ENCODE measurements around the gene CPT1A. TPM values are rescaled to one million over a fixed set of nuclear protein-coding genes. Genes with fewer than 3 reads are reported as not detected.

Gene CPT1A
- 66.5 and 109 TPM in 2 replicates for total RNA-seq

DNA sequence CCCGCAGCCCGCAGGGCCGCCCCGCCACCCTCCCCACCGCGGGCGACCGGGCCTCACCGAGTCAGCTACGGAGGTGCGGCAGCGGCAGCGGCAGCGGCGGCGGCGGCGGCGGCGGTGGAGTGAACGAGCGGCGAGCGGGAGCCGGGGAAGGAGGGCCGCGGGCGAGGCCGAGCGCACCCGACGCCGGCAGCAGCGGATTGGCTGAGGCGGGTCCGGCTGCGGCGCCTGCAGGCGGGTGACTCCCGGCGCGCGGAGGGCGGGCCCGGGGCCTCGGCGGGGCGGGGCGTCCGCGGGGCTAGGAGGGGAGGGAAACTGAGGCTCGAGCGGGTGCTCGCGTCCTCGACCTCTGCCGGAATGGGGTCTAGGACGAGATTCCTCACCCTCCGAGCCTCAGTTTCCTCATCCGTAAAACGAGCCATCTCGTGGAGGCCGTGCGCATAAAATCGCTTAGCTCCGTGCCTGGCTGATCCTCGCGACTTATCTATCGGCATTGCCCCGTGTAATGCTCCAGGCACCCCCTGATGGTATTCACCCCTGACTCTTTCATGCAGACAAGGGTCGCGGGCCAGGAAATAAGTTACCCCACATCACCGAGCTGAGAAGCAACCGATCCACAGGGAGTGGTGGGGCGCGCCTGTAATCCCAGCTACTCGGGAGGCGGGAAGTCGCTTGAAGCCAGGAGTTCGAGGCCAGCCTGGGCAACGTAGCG, at the start of gene CPT1A:
Gene CPT1A, minus strand, starts transcription at position 199 of the 709 bp plus-strand sequence. CDS start 26,442 bp downstream, outside the sequence.

DNA sequence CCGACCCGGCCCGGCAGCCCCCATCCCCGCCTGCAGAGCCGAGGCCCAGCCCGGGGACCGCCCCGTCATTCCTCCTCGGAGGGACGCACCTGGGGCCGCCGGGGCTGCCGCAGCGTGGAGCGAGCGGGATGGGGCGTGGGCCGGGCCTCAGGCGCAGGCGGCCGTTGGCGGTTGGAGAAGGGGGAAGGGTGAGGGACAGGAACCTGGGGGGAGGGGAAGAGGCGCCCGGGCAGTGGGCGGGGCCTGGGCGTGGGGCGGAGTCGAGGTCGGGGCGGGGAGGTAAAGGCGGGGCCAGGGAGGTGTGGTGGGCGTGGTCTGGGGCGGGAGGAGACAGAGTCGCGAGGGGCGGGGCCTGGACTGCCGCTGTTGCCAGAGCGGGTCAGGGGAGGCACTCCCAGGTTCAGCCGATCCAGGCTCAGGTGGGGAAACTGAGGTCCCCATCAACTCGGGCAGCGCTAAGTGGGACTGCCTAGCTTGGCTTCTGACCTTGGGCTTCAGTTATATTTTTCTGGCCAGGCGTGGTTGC, 90.3 kb downstream of the CPT1A start, which contains the start of gene TESMIN:
Gene TESMIN, minus strand, starts transcription at position 190 of the 526 bp plus-strand sequence. CDS start 860 bp downstream, outside the sequence.

Other genes starting within 250 kb of the CPT1A start
- 0.28 and 2.7 TPM in 2 replicates for gene GAL, start 157.4 kb downstream of the CPT1A start, total RNA-seq
- 0.54 and 0.66 TPM in 2 replicates for gene TESMIN, start 90.4 kb downstream of the CPT1A start, total RNA-seq
- 75.7 and 100 TPM in 2 replicates for gene MRPL21, start 61.9 kb upstream of the CPT1A start, total RNA-seq
- 8.5 and 9.8 TPM in 2 replicates for gene IGHMBP2, start 62.0 kb upstream of the CPT1A start, total RNA-seq
- not detected in 2 replicates for gene MRGPRD, start 139.1 kb upstream of the CPT1A start, total RNA-seq
- 0.38 TPM in 1 of 2 replicates, not detected in the other for gene MRGPRF, start 171.3 kb upstream of the CPT1A start, total RNA-seq
- gene TPCN2, start 207.0 kb upstream of the CPT1A start, total RNA-seq: 8.9 and 9.6 TPM in 2 replicates

Measured in endothelial cell of coronary artery (primary cell).